Stimulated activated CD8-positive, alpha-beta memory T cell treated with anti-CD3 and anti-CD28 coated beads, Interleukin-7, amount 100 ng/mL, for 24 hours (primary cell): ENCODE results near the gene SEMA6A.
"Not testable (repeated sequence)": the region's sequence is repeated elsewhere in the genome, so short reads cannot be mapped to it uniquely, and the experiment has no call there.

Source experiments
- DNase-seq: peaks from one replicate; pipeline ENCODE4 v3.0.0-alpha.2; 2020; ENCODE audit warnings: low read depth

The SEMA6A gene

GRCh38 chr5:116524051-116524904, 50.3 kb downstream of the SEMA6A start:
- no peak for DNase-seq

GRCh38 chr5:116523182-116523581, 51.4 kb downstream of the SEMA6A start:
- DNase-seq = not testable (repeated sequence)

GRCh38 chr5:116522356-116523136, 52.1 kb downstream of the SEMA6A start:
- DNase-seq = no peak

GRCh38 chr5:116521173-116521872, 53.3 kb downstream of the SEMA6A start:
- DNase-seq = no peak

GRCh38 chr5:116520771-116521170, 53.9 kb downstream of the SEMA6A start:
- no peak for DNase-seq

GRCh38 chr5:116518423-116518822, 56.2 kb downstream of the SEMA6A start:
- DNase-seq = no peak

GRCh38 chr5:116517488-116517887, 57.1 kb downstream of the SEMA6A start:
- no peak for DNase-seq

- DNase-seq = no peak
Measured at GRCh38 chr5:116516021-116516420, 58.6 kb downstream of the SEMA6A start.

- DNase-seq = no peak
Measured at GRCh38 chr5:116514421-116514970, 60.1 kb downstream of the SEMA6A start.

- DNase-seq = no peak
Measured at GRCh38 chr5:116510517-116510916, 64.1 kb downstream of the SEMA6A start.

GRCh38 chr5:116509483-116510244, 65.0 kb downstream of the SEMA6A start:
- DNase-seq = no peak

- no peak for DNase-seq
Measured at GRCh38 chr5:116508835-116509234, 65.8 kb downstream of the SEMA6A start.

GRCh38 chr5:116507941-116508655, 66.5 kb downstream of the SEMA6A start:
- DNase-seq = no peak

- DNase-seq = no peak
Measured at GRCh38 chr5:116507051-116507537, 67.5 kb downstream of the SEMA6A start.

GRCh38 chr5:116506488-116506887, 68.1 kb downstream of the SEMA6A start:
- DNase-seq = no peak

- no peak for DNase-seq
Measured at GRCh38 chr5:116504593-116505166, 69.9 kb downstream of the SEMA6A start.

- no peak for DNase-seq
Measured at GRCh38 chr5:116502616-116503015, 72.0 kb downstream of the SEMA6A start.

GRCh38 chr5:116502138-116502537, 72.5 kb downstream of the SEMA6A start:
- DNase-seq = no peak

GRCh38 chr5:116498503-116499048, 76.0 kb downstream of the SEMA6A start:
- no peak for DNase-seq

GRCh38 chr5:116497631-116498030, 77.0 kb downstream of the SEMA6A start:
- no peak for DNase-seq
